Activated CD8-positive, alpha-beta memory T cell treated with anti-CD3 and anti-CD28 coated beads, Interleukin-2, amount 50 U/mL, for 1 hour (primary cell): ENCODE results near the gene SUSD2.
"Not testable (repeated sequence)": the region's sequence is repeated elsewhere in the genome, so short reads cannot be mapped to it uniquely, and the experiment has no call there.

ENCODE experiments used
- DNase-seq: peaks from one replicate; pipeline ENCODE4 v3.0.0-alpha.2; 2020; ENCODE audit errors: extremely low read depth

The SUSD2 gene

DNA sequence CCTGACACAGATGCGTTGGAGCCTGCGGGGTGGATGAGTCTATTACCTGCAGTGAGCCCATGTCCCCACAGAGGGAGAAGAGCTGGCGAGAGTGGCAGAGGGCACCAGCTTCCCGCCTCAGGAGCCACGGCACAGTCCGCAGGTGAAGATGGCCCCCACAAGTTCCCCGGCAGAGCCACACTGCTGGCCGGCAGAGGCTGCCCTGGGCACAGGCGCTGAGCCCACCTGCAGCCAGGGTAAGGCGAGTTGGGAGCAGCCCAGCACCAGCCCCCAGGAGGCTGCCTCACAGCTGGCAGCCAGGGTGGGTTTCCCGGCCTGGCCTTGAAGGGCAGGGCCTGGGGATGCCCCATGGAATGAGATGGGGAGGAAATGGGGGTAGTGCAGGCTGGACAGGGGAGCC is 5.2 kb upstream of the SUSD2 start:
- DNase-seq = no peak

DNA sequence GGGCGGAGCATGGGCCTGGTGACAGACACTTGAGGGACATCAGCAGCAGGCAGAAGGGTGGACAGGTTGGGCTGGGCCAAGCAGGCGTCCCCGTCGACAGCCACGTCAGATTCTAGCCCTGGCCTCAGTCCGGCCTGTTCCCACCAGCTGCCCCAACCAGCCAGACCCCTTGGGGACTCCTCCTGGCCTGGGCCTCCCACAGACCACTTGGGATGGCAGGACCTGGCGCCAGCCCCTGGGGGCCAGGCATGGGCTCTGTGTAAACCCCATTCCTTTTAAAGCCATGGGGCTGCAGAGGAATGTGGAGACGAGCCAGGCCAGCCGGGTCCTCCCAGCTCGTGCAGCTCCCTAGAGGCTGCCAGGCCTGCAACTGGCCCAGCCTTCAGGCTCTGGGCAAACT is 4.7 kb upstream of the SUSD2 start:
- DNase-seq = no peak

DNA sequence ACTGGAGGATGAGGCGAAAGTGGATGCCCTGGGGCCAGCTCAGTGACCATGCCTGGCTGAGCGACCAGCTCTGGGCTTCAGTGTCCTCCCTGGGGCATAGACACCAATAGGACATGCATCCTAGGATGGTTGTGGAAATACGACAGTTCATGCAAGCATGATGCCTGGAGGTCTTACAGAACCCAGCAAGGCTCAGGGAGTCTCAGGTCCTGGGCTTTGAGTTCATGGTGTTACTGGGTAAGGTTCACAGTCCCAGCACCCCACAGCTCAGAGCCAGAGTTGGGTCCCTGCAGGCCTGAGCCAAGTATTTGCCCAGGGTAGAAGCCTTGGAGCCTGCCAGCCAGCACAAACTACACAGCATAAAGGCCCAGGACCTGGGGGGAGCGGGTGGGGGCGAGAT is 4.2 kb upstream of the SUSD2 start:
- DNase-seq = no peak

DNA sequence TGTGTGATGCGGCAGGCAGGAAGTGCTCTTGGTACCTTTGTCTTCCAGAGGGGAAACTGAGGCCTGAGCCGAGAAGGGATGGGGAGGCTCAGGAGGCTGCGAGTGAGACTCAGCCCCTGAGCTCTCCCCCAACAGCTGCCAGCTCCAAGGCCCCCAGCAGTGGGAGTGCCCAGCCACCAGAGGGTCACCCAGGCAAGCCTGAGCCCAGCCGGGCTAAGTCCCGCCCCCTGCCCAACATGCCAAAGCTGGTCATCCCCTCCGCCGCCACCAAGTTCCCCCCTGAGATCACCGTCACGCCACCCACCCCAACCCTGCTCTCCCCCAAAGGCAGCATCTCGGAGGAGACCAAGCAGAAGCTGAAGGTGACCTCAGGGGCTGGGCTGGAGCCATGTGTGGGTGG is 3.8 kb upstream of the SUSD2 start:
- DNase-seq = no peak

DNA sequence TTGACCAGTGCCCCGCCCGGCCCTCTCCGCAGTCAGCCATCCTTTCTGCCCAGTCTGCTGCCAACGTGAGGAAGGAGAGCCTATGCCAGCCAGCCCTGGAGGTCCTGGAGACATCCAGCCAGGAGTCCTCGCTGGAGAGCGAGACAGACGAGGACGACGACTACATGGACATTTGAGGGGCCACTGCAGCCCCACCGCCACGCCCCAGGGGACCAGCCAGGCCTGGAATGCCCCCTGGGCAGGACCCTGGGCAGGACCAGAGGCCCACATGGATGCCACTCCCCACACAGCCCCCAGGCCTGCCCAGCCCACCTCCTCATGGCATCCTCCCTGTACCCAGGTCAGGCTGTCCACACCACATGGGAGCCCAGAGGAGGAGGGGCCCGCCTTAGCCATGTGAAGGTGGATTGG is 3.3 kb upstream of the SUSD2 start:
- no peak for DNase-seq

DNA sequence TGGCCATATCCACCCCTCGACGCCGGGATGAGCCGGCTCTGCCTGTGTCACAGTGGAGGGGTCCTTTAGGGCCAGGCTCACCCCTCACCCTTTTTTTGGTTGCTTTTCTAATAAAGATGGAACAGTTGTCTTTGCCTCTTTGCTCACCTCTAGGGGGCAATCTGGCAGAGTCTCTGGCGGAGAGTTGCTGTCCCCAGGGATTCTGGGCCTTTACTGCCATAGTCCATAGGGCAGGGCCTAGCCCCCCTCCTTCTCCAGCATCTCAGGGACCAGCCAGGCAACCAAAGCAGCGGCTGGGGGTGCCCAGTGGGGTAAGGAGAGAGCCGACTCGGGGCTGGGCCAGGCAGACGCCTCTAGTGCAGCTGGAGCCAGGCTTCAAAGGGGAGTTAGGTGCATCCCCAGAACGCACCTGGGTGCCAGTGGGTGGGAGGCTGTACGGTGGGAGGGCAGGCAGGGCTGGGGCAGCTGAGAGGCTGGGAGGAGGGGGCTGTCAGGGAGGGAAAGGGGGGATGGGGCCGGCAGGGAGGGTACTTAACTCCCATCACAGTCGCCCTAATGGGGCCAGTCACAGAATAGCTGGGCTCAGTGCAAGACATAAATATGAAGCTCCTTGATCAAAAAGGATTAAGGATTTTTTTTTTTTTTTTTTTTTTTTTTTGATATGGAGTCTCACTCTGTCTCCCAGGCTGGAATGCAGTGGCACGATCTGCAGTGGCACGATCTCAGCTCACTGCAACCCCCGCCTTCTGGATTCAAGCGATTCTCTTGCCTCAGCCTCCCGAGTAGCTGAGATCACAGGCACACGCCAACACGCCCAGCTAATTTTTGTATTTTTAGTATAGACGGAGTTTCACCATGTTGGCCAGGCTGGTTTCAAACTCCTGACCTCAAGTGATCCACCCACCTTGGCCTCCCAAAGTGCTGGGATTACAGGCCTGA is 2.5 kb upstream of the SUSD2 start:
- no peak for DNase-seq

DNA sequence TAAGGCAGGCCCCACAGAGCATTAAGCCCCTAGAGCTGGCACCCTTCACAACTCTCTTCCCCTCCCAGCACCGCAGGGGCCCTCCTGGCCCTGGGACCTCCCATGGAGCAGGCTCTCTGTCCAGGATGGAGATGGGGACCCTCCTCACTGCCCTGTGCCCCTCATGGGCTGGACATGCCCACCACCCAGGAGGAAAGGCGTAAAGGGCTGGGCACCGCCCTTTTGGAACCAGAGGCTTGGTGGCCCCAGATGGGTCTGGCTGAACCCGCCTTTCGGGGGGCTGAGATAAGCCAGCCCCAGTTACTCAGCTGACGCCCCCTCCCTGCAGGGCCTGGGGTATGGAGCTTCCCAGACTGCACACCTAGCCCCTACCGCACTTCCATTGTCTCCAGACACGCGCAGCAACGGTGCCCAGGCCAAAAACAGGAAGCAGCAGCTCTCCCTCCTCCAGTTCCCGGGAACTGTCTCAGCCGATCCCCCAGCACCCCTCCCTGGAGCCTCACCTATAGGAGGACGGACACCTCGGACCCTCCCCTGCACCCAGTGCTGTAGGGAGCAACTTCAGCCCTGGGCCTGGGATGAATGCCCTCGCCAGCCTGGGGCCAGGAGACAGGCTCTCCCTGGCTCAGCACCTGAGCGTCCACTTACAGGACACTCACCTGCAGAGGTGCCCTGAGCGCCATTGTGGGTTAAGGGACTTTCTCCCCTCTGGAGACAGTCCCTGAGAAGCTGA is 1.6 kb upstream of the SUSD2 start:
- DNase-seq = no peak

DNA sequence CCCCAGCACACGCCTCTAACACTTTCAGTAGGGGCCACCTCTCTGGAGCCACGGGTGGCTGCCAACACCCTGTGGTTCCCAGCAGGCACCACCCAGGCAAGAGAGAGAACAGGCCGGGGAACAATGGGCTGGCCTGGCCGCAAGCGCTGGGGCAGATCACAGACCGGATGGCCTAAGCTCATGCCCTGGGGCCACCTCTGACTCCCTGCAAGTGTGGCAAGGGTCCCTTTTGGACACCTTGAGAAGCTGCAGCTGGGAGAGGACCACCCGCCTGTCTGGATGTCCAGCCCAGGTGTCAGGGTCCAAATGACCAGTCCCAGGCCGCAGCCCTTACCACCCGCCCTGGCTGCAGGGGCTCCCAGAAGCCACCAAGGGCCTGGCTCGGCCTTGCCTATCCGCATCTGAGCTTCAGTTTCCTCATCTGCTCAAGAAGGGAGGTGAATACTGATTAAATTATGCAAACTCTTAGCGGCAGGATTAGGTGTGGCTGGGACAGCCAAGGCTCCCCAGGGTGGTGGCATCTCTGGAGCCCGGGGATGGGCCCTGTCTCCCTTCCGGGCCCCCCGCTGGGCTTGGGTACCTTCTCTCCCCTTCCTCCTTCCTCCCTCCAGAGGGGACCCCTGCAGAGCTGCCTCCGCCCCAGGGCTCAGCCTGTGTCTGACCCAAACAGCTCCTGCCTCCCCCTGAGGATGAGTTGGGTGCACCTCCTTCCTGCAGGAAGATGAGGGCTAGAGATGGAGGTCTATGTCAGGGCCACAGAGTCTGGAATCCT is 785 bp upstream of the SUSD2 start:
- no peak for DNase-seq

DNA sequence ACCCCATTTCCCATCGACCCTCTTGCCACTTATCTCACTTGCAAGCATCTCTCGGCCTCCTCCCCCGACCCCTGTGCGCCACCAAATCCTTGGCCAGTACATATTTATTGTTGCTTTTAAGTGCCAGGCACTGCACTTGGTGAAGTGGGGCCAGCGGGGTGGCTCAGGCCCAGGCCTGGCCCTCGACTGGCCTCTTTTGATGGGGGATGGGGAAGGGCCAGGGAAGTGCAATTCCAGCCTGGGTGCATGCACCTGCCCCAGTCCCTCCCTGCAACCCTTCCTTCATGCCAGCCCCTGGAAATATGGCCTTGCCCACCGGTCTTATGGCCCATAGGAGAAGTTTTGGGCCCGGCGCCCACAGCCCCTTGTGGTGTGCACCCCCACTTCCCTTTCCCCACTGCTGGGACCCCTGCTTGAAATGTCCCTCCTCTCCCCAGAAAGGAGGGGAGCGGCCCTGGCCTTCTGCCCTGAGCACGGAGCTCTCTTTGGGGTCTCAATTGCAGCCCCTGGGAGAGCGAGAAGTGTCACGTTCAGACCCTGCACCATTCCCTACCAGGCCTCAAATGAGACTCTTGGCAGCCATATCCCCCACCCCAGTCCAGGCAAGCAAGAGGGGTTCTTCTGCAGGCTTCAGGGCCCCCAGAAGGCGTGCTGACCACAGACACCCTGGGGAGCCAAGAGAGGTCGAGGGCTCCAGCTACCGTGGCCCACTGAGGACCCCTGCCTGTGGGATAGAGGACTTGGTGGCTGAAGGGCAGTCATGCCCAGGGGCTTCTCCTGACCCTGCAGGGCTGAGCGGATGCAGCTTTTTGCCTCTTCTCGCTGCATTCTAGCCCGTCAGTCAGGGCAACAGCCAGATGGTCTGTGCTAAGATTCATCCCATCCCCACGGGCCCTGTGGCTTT is 961 bp downstream of the SUSD2 start:
- no peak for DNase-seq

DNA sequence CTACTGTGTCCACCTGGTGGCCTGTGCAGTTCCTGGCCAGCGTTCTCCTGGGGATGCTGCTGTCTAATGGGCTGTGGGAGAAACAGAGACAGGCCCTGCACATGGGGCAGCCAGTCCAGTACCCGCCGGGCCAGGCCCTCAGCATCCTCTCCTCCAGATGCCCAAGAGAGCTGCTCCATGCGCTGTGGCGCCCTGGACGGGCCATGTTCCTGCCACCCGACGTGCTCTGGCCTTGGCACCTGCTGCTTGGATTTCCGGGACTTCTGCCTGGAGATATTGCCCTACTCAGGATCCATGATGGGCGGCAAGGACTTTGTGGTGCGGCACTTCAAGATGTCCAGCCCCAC is 1.6 kb downstream of the SUSD2 start:
- not testable (repeated sequence) for DNase-seq

DNA sequence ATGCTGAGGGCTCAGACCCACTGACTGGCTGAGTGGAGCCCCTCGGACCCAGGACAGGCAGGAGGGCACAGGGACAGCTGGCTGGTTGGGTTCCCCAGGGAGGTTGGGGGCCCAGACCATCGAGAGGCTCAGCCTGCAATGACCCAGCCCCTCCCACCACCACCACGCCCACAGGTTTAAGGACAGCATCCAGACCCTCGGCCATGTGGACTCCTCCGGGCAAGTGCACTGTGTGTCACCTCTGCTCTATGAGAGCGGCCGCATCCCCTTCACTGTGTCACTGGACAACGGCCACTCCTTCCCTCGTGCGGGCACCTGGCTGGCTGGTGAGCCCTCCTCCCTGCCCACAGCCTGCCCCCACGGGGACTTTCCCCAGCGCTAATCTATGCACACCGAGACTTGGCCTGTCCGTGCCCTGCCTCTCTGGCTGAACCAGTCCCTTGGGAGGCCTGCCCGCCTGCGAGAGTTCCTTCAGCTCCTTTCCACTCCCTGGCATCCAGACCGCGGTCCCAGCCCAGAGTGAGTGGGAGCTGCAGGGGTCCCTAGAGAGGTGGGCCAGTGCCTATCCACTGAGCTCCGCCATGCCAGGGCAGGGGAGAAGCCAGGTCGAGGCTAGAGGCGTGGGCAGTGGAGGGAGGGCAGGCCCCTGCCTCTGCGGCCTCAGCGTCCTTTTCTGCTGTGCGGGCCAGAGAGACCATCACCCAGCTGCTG is 2.2 kb downstream of the SUSD2 start:
- DNase-seq = no peak

DNA sequence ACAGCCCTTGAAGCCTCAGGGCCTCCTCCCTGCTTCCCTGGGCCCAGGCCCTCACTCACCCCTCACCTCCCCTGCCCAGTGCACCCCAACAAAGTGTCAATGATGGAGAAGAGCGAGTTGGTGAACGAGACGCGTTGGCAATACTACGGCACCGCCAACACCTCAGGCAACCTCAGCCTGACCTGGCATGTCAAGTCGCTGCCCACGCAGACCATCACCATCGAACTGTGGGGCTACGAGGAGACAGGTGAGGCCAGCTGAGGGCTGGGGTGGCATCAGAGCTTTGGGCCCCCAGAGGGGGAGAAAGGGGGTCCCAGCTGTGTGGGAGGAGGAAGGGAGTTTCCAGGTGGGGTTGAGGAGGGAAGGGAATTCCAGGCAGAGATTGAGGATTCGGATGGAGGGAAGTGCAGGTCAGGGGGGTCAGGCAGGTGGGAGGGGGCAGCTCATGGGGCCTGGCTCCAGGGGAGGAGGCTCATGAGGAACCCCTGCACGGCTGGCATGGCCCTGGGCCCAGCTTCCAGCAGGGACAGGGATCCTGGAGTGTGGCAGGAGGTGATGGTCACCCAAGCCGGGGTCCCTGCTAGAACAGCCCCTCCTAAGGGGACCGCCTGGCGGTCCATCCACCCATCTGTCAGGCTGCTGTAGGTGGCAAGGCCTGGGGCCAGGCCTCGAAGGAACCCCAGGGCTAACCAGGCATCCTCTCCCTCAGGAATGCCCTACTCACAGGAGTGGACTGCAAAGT is 2.9 kb downstream of the SUSD2 start:
- no peak for DNase-seq

DNA sequence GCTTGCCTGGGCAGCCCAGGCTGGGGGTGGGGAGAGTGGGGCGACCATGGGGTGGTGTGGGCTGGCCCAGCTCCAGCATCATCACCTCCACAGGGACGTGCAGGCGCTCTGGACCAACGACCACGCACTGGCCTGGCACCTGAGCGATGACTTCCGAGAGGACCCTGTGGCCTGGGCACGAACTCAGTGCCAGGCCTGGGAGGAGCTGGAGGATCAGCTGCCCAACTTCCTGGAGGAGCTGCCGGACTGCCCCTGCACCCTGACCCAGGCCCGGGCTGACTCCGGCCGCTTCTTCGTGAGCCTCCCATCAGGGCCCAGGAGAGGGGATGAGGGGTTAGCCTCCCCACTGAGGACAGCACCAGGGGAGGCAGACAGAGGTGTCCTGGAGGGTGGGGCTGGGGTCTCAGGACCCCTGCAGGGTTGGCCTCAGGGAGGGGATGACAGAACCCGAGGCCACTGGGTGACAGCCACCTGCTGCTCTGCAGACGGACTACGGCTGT is 3.8 kb downstream of the SUSD2 start:
- DNase-seq = no peak

DNA sequence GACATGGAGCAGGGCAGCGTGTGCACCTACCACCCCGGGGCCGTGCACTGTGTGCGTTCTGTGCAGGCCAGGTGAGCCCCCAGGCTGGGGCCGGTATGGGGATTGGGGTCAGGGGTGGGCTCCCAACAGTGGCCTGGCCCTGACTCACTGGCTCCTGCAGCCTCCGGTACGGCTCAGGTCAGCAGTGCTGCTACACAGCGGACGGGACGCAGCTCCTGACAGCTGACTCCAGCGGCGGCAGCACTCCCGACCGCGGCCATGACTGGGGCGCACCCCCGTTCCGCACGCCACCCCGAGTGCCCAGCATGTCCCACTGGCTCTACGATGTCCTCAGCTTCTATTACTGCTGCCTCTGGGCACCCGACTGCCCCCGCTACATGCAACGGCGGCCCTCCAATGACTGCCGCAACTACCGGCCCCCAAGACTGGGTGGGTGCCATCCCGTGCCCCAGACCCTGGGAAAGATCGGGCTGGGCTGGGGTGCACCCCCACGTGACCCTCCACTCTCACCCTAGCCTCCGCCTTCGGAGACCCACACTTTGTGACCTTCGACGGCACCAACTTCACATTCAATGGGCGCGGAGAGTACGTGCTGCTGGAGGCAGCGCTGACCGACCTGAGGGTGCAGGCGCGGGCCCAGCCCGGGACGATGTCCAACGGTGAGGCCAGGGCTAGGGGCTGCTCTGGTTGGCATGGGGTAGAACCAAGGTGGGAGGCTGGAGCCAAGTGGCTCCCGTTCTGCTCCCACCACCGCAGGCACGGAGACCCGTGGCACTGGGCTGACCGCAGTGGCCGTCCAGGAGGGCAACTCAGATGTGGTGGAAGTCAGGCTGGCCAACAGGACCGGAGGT is 4.4 kb downstream of the SUSD2 start:
- no peak for DNase-seq

DNA sequence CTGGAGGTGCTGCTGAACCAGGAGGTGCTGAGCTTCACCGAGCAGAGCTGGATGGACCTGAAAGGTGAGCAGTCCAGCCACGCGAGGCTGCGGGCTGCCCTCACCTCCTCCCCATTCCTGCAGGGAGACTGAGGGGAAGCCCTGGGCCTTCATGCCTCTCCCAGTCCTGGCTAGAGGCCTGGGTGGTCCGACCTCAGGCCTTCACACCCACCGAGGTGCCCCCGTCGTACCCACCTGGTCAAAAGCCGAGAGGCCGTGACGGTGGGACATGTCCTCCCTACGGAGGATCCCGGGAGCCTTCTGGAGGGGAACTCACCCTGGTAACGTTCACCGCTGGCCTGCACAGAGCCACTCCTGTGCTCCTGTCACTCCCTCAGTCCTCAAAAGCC is 5.1 kb downstream of the SUSD2 start:
- no peak for DNase-seq

DNA sequence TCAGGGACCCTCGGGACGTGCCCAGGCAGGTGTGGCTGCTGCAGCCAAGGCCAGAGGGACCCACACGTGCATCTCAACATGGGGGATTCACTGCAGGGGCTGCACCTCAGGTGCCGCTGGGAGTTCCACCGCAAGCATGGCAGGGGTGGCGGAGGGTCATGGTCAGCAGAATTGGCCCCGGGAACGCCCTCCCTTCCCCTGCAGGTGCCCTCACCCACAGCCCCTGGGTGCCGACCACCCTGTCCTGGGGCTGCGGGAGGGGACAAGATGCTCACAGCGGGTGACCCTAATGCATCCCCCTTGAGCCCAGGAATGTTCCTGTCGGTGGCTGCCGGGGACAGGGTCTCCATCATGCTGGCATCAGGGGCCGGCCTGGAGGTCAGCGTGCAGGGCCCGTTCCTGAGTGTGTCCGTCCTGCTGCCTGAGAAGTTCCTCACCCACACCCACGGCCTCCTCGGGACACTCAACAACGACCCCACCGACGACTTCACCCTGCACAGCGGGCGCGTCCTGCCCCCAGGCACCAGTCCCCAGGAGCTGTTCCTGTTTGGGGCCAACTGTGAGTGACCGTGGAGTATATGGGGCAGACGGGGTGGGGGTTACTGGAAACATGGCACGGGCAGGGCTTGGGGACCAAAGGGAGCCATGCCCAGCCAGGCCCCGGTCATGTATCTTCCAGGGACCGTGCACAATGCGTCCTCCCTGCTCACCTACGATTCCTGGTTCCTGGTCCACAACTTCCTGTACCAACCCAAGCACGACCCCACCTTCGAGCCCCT is 5.8 kb downstream of the SUSD2 start:
- DNase-seq = no peak

DNA sequence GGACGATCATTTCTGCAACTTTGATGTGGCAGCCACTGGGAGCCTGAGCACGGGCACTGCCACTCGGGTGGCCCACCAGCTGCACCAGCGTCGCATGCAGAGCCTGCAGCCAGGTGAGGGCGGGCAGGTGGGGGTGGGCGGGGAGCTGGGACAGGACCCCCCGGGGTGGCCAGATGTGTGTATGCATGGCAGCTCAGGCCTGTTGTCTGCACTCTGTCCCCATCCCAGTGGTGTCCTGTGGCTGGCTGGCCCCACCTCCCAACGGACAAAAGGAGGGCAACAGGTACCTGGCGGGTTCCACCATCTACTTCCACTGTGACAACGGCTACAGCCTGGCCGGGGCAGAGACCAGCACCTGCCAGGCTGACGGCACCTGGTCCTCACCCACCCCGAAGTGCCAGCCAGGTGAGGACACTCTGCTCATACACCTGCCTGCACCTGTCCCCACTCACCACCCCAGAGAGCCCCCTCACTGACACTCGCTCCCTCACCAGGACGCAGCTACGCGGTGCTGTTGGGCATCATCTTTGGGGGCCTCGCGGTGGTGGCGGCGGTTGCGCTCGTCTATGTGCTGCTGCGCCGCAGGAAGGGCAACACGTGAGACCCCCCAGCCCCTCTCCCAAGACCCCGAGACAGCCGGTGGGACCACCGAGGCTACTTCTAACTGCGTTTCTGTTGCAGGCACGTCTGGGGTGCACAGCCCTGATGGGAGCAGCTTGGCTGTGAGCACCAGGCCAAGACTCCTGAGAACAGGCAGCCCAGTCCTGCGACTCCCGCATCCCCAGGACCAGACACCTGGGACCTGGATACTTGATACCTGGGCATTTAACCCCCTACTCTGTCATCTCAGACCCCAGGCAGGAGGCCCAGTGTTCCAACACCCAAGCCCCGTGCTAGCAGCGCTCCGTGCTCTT is 6.7 kb downstream of the SUSD2 start:
- no peak for DNase-seq
